Hematopoietic multipotent progenitor cell treated with erythropoietin and hydrocortisone succinate and interleukin-3 and kit ligand, for 8 days (in vitro differentiated cells): ENCODE results near the gene CNPPD1.

Source experiments
- DNase-seq: peaks from one replicate; pipeline ENCODE4 v3.0.0-alpha.2; 2015

Gene CNPPD1

GRCh38 chr2:219178377-219179175, 1.9 kb upstream of the CNPPD1 start:
- DNase-seq = peak; percentile 38

DNA sequence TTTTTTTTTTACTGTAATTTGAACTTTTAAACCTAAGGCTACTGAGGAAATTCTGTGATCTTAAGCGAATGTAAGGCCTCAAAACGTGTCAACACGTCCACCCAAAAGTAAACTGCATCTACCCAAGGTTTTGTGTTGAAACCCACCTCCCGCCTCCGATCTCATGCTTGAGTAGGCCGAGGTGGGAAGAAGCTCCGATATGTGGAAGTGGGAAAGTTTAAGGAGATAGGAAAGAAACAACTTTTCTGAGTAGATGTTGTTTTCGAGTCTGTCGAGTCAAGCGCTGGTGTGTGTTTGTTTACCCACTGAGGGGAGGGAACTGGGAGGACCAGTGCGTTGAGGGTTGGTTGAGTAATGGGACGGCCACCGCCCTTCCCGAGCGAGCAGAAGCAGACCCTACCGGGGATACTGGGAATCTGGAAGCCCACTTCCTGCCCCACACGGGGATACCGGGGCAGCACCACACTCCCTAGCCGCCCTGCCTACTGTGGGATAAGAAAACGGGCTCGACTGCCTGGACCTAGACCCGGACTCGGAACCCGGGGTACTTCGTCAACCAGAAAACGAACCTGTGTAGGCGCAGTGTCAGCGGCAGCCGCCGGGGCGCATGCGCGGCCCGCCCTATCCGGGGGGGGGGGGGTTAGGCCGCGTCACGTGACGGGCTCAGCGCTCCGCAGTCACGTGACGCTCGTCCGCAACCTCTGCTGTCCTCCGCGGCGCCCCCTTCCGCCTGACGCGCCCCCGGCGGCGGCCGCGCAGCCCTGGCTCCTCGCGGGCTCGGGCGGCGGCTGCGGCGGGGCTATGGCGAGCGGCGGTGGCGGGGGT, 1.0 kb upstream of the CNPPD1 start, which contains the start of gene RETREG2:
RETREG2 (plus strand) TSS at position 724 of the 825 bp plus-strand sequence; CDS start at position 802, 78 bp downstream.
- DNase-seq = peak; percentile 91

DNA sequence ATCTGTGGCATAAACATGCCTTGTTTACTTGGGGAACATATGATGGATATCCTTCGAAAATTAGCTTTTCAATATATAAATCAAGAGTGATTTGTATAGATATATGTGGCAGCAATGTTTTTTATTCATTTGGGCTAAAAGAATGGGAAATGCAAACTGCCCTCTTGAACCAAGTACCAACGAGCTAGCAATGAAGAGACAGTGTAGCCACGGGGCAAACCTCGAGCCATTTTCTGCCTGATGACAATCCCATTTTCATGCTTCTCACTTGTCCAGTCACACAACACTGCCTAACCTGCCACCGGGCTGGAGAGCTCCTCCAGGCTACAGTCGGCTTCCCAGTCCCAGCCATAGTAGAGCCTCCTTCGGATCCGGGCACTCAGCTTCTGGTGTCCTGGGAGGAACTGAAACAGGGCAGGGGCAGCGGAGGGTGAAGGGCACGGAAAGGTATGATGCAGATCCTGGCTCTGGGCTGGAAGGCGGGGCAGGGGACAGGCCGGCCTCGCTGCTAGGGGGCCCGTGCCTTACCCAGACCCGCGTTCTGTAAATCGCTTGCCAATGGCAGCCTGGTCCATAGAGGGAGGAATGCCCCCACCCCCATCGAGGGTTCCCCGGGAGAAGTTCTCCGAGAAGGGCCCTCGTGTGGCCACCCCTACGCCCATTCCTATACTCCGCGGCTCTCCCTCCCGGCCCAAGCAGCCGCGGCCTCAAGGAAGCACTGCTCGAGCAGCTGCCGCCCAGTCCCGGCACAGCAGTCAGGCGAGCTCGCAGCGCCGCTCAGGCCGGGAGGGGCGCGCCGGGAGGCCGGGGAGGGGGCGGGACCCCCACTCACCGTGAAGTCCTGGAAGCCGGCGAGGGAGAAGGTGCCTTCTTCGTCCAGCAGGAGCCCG, 552 bp downstream of the CNPPD1 start:
- peak; percentile 43 for DNase-seq

DNA sequence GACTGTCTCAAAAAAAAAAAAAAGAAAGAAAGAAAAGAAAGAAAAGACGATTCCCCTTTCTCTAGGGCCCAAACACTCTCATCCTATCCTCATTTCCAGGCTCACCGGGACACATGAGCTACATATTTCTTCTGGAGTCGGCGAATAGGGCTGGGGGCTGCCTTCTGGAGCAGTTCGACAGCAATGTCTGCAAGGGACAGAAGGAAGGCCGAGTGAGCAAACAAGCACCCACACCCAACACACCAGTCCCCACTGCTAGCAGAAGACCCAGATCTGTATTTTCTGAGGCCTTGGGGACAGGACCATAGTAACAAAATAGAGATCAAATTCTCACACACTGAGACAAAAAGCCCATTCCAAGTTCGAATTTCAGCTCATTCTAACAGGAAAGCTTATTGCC, 1.2 kb downstream of the CNPPD1 start:
- no peak for DNase-seq

- no peak for DNase-seq
Observed at GRCh38 chr2:219174801-219175200, 1.9 kb downstream of the CNPPD1 start.

- DNase-seq = no peak
Observed at GRCh38 chr2:219174146-219174545, 2.6 kb downstream of the CNPPD1 start.

GRCh38 chr2:219173176-219173575, 3.5 kb downstream of the CNPPD1 start:
- no peak for DNase-seq

DNA sequence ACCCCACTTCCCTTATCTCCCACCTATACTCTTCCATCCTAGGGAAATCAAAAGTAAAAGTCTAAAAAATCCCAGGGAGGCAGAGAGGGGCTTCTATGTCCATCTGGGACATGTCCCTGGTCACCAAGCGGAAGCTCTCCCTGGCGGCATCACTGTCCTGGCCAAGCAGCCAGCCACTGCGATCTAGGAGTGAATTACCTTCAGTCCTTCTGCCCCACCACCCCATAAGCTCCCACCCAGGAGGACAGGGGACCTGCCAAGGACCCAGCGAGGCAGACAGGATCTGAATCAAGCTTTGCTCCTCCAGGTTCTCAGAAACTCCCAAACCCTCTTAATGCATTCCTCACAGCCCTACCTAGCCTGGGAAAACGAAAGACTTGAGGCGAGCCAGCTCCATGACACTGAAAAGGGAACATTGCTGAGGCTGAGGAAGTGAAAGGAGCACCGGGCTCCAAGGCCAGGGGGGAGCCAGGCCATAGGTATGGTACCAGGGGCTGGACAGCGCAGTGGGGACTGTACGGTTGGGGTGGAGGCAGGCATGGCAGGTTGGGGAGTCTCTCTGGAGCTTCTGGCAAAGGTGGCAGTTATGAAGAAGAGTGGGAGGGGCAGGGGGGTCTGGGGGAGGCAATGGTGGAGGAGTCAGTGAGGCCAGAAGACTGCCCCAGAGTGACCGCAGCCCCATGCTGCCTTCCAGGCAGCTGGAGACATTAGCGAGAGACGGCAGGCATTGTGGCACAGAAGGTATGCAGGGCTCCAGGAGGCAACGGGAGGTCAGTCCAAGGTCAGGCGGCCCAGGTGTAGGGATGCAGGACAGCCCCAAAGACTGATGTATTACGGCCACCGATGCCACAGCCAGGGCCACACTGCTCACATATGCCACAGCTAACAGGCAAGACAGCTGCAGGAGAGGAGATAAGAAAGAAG, 4.2 kb downstream of the CNPPD1 start:
- peak; percentile 33 for DNase-seq

- peak; percentile 65 for DNase-seq
Observed at GRCh38 chr2:219171231-219171651, 5.5 kb downstream of the CNPPD1 start.

GRCh38 chr2:219169930-219170654, 6.6 kb downstream of the CNPPD1 start, which contains the start of gene SLC23A3:
TSS of gene SLC23A3 (minus strand) at chr2:219170029. CDS start at chr2:219169984, 45 bp downstream.
- DNase-seq = no peak

- DNase-seq = no peak
Observed at GRCh38 chr2:219168932-219169331, 7.8 kb downstream of the CNPPD1 start.

DNA sequence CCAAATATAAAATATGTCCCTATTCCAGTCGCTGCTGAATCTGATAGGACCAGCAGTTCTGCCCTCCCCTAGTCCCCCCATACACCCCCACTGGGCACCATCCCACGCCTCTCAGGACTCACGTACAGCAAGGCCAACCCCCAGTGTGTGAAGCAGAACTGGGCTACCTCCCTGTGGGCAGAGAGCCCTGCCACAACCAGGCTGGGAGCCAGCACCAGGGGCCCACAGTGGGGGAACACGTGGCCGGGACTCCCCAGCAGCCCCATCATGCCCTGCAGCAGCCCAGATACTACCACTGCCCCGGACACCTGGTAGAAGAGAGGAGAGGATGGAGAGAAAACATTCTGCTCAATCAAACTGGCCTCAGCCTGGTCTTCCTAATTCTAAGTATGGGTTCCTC, 8.2 kb downstream of the CNPPD1 start:
- DNase-seq = peak; percentile 40

DNA sequence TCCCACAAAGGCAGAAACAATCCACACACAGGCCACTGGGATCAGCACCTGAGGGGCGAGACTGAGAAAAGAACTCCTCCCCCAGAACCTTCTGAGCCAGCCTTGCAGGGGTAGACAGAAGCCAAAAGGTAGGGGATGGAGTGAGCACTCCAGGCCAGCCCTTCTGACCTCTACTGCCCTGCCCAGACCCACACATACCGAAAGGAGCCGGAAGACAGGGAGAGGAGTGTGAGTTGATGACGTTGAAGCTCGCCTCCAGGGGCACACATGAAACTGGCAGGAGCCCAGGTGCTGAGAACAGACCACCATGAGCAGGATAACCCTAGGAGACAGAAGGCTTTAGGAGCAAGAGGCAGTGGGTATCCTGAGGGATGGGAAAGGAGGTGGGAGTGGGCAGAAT, 8.7 kb downstream of the CNPPD1 start:
- DNase-seq = no peak

DNA sequence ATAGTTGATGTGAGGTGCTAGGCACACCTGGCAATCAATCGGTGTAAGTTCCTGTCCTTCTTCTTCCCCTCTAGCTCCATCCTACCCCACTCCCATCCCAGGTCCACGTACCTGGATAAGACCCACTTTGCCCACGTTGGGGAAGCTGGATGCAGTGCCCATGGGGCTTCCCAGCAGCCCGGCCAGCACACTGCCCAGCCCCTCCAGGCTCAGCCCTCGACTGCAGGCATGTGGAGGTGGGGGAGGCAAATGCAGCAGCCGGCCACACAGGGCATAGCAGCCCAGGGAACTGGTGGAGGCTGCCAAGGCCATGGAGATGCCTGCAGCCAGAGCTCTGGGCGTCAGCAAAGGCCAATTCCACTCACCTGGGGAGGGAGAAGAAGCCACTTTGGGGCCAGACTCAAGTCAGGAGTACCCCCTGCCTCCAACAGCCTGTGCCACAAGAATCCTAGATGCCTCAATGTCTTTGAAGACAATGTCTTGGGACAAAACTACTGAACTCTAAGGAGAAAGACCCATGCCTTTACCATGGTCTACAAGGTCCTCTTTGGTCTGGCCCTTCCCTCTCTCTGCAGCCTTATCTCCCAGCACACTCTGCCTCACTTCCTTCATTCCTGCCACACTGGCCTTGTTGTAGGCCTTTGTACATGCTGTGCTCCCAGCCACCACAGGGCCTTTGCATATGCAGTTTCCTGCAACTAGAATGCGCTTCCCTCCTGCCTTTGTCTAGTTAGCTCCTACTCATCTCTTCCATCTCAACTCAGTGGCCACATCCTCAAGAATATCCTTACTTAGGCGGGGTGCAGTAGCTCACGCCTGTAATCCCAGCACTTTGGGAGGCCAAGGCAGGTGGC, 11.4 kb downstream of the CNPPD1 start:
- DNase-seq = peak; percentile 33

DNA sequence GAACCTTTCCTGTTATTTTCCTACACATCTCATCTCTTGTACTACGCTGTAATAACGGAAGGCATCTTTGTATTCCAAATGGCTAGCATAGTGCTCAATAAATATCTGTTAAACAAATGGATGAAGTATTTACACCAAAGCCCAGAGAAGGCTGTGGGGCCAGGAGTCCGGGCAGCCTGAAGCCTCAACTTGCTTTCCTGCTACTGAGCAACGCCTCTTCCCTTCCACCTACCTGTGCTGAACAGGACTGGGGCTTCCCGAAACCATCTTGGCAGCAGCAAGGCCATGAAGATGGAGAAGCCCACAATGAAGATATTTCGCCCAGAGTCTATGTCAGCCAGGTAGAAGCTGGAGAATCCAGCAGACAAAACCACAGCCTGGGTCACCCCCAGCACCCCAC, 13.6 kb downstream of the CNPPD1 start:
- DNase-seq = no peak

- no peak for DNase-seq
Observed at GRCh38 chr2:219161097-219161496, 15.6 kb downstream of the CNPPD1 start.

- peak; percentile 94 for DNase-seq
Observed at GRCh38 chr2:219160186-219161017, 16.3 kb downstream of the CNPPD1 start, which contains the start of gene NHEJ1. TSS of gene NHEJ1 (minus strand) at chr2:219160815. CDS start at chr2:219158362, 2,453 bp downstream.

- no peak for DNase-seq
Observed at GRCh38 chr2:219159771-219160185, 16.9 kb downstream of the CNPPD1 start.

DNA sequence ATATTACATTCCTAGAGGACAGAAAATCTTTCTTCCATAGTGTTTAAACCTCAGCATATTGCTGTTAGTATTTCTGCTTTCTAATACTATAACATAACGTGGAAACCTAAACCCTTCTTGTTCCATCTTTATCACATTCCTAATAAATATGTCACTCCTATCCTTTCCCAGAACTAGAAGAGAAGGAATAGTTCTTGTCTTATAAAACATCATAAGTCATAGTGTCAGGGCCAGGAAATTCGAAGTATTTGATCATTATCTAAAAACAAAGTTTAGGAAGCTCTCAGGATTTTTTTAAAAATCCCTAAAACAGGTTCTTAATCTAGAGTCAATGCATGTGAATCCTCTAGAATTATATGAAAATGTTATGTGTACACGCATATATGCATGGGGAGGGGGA, 18.1 kb downstream of the CNPPD1 start:
- no peak for DNase-seq
